ENCODE results near the gene FZD8. TPM values are rescaled to one million over a fixed set of nuclear protein-coding genes. Genes with fewer than 3 reads are reported as not detected.

FZD8 gene
- total RNA-seq, 1 experiment from 2014 or later: 13.8 TPM

- Histone ChIP-seq H4K20me1 (ENCODE audit: control insufficient read depth, insufficient read depth, insufficient read length) (no peaks in the 10 kb centered on the region), H2BK5ac (ENCODE audit: insufficient read length, low read length) (no peak overlapping the region), H3K9me3 (ENCODE audit: control insufficient read depth, low read depth, low read length) (no peaks in the 10 kb centered on the region), H4K8ac (replicated peaks; ENCODE audit: insufficient read length, low read depth, low read length) (no peak overlapping the region), H3K18ac (ENCODE audit: insufficient read length, low read depth, low read length) (no peak overlapping the region), H2AFZ (ENCODE audit: low read length) (no peak overlapping the region), H3K79me1 (ENCODE audit: insufficient read depth, low read depth, low read length, poor library complexity, severe bottlenecking) (no peaks in the 10 kb centered on the region), H2BK15ac (ENCODE audit: low read depth, low read length) (no peak overlapping the region), H3T11ph (ENCODE audit: low read length) (no peak overlapping the region), H3K27me3 (ENCODE audit: insufficient read depth, low read length) (peaks cover 6% of the 10 kb centered on the region; the same call in 1 of the 2 replicates), H3K4me1 (ENCODE audit: insufficient read depth, low read length) (peaks cover 7% of the 10 kb centered on the region; the same call in 1 of the 2 replicates), H4K5ac (ENCODE audit: insufficient read length, low read depth, low read length) (no peak overlapping the region), H3K9ac (ENCODE audit: extremely low read depth, insufficient read length, low read length) (no peak overlapping the region), H3K23ac (ENCODE audit: insufficient read length, low read depth, low read length) (no peak overlapping the region), H4K91ac (ENCODE audit: insufficient read length, low read depth, low read length) (no peak overlapping the region), H2BK12ac (ENCODE audit: insufficient read length, low read depth, low read length) (no peak overlapping the region), H3K79me2 (ENCODE audit: insufficient read depth, low read length) (no peaks in the 10 kb centered on the region), H3K27ac (ENCODE audit: insufficient read length, low read depth, low read length) (no peak overlapping the region), H2BK20ac (ENCODE audit: low read depth, low read length, poor library complexity, severe bottlenecking) (no peak overlapping the region), H3K4ac (ENCODE audit: low read depth, low read length) (no peak overlapping the region), H3K56ac (ENCODE audit: insufficient read length, low read depth, low read length) (no peak overlapping the region), H2BK120ac (ENCODE audit: low read depth, low read length, poor library complexity, severe bottlenecking) (no peak overlapping the region), H3K14ac (ENCODE audit: insufficient read depth, low read length) (no peak overlapping the region), H3K23me2 (ENCODE audit: insufficient read length, low read depth, low read length, poor library complexity, severe bottlenecking) (peaks cover 3% of the 10 kb centered on the region), H3K4me2 (ENCODE audit: insufficient read depth, insufficient read length, low read length) (peak overlapping the region; percentile 48), H2AK5ac (ENCODE audit: insufficient read length, low read length) (no peak overlapping the region)
- no peaks in the 10 kb centered on the region; a peak in 1 of 7 replicates for H3K36me3 Mint-ChIP-seq (ENCODE audit: insufficient read depth in 1 of 3, low read depth in 3 of 3)
- peaks cover 46 to 47% of the 10 kb centered on the region in 2 experiments for H3K4me1 Mint-ChIP-seq
- H3K27me3 Mint-ChIP-seq (ENCODE audit: low read depth): peaks cover 13% of the 10 kb centered on the region
- no peak overlapping the region for H3K27ac Mint-ChIP-seq
- H3K4me3 Mint-ChIP-seq: peak overlapping the region; percentile 41 to 72
- no CpG with 5 or more reads among the region's 7 CpGs for WGBS (ENCODE audit: extremely low coverage, insufficient read length, low lambda C conversion rate)
- no peak for DNase-seq
- no peaks in the 10 kb centered on the region for H3K9me3 Mint-ChIP-seq
- no peak for TF ChIP-seq CTCF (conservative IDR thresholded peaks at IDR 0.05)
Observed at GRCh38 chr10:35636956-35637355, 5.1 kb downstream of the FZD8 start.

Data from H9 (cell line).